Suprapubic skin (tissue), 3 donors: ENCODE measurements around the gene LRPPRC.

Experiments
- CTCF ChIP-seq, 2 donors: fragments of 200-600 bp in 1 of 2; fragments of 450-650 bp in 1 of 2; sonication (generic) in 1 of 2; IDR thresholded peaks; one replicate each; pipeline ENCODE4 v1.5.1; 2016 to 2019; ENCODE audit warnings: antibody characterized with exemption in 2 of 2, mild to moderate bottlenecking in 1 of 2, moderate library complexity in 1 of 2
- POLR2A ChIP-seq, 2 donors: fragments of 450-650 bp; IDR thresholded peaks; one replicate each; pipeline ENCODE4 v1.6.1; 2017; ENCODE audit warnings: antibody characterized with exemption in 2 of 2, mild to moderate bottlenecking in 2 of 2, moderate library complexity in 2 of 2

DNA sequence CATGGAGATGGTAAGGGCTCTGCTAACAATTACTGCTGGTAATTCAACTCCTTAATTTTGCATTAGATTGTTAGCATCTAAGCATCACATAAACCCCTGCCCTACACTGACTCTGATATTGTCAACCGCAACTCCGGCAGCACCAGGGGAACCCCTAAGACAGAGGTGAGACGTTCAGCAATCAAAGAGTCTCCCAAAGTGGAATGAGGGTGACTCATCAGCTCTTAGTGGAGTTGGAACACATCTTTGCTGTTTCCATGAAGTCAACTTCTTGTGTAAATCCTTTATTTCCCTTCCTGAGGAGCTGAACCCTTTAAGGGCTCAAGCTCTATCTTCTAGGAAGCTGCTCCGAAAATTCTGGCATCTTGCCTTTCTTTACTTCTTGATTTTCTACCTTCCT, 104.9 kb downstream of the LRPPRC start:
- TF ChIP-seq CTCF (IDR thresholded peaks at IDR 0.05) (no peak), POLR2A (IDR thresholded peaks at IDR 0.05) (no peak)
